PFSK-1 (cell line): ENCODE results near the gene CTSH.

Source experiments
- POLR2AphosphoS5 ChIP-seq: IDR thresholded peaks from 2 replicates; pipeline ENCODE4 v1.6.1; 2012; ENCODE audit warnings: low read depth, mild to moderate bottlenecking, control low read depth, low read length, moderate library complexity
- SIN3A ChIP-seq: IDR thresholded peaks from 2 replicates; pipeline ENCODE4 v1.6.1; 2012; ENCODE audit warnings: mild to moderate bottlenecking, low read length, moderate library complexity, borderline replicate concordance; ENCODE audit not compliant: insufficient read depth
- TAF1 ChIP-seq: IDR thresholded peaks from 2 replicates; pipeline ENCODE4 v1.6.1; 2012; ENCODE audit warnings: low read length, control low read depth, borderline replicate concordance; ENCODE audit not compliant: insufficient read depth
- TF ChIP-seq, protein P1 (sequence below), 2 experiments: IDR thresholded peaks; 2 replicates each; pipeline versions ENCODE4 v1.6.1 to v1.8.0; 2011 to 2012; ENCODE audit warnings: low read depth in 2 of 2, low read length in 2 of 2, control low read depth in 1 of 2, inconsistent platforms in 1 of 2, mild to moderate bottlenecking in 1 of 2, moderate library complexity in 1 of 2; ENCODE audit not compliant: insufficient read depth in 1 of 2

DNA sequence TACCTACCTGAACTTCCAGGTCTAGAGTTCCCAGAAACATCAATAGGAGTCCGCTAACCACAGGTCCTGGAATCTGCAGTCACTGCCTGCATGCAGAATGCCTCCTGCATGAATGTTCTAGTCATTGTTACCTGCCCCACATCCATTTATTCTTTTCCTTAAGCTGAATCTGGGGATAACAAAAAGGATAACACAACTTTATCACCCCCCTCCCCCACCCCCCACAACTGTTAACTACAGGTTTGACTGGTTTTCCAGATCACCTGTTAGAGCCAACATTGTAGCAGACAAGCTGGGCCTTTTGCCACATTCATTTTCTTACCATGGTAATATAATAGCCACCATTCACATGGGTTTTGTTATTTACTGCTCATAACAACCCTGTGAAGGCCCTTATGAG is 4.6 kb upstream of the CTSH start:
- TF ChIP-seq POLR2AphosphoS5 (no peak), TAF1 (no peak), SIN3A (no peak)
- TF ChIP-seq, protein P1, sequence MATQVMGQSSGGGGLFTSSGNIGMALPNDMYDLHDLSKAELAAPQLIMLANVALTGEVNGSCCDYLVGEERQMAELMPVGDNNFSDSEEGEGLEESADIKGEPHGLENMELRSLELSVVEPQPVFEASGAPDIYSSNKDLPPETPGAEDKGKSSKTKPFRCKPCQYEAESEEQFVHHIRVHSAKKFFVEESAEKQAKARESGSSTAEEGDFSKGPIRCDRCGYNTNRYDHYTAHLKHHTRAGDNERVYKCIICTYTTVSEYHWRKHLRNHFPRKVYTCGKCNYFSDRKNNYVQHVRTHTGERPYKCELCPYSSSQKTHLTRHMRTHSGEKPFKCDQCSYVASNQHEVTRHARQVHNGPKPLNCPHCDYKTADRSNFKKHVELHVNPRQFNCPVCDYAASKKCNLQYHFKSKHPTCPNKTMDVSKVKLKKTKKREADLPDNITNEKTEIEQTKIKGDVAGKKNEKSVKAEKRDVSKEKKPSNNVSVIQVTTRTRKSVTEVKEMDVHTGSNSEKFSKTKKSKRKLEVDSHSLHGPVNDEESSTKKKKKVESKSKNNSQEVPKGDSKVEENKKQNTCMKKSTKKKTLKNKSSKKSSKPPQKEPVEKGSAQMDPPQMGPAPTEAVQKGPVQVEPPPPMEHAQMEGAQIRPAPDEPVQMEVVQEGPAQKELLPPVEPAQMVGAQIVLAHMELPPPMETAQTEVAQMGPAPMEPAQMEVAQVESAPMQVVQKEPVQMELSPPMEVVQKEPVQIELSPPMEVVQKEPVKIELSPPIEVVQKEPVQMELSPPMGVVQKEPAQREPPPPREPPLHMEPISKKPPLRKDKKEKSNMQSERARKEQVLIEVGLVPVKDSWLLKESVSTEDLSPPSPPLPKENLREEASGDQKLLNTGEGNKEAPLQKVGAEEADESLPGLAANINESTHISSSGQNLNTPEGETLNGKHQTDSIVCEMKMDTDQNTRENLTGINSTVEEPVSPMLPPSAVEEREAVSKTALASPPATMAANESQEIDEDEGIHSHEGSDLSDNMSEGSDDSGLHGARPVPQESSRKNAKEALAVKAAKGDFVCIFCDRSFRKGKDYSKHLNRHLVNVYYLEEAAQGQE (IDR thresholded peaks at IDR 0.05; ENCODE audit: insufficient read depth in 1 of 2, low read depth in 2 of 2, low read length in 2 of 2) = no peak
